Dendritic cell treated with granulocyte-macrophage colony-stimulating factor and Interleukin-4, amounts not matched to agents 40 ng/mL and 50 ng/mL, for 4 days (primary cell): Measurements from ENCODE around the gene ACRBP.
"Not testable (repeated sequence)": the region's sequence is repeated elsewhere in the genome, so short reads cannot be mapped to it uniquely, and the experiment has no call there.

ENCODE experiments used
- H3K27ac Mint-ChIP-seq: one replicate; pipeline ENCODE4 v1.8.0; 2022; ENCODE audit warnings: mild to moderate bottlenecking, mixed read lengths
- H3K27me3 Mint-ChIP-seq: one replicate; pipeline ENCODE4 v1.8.0; 2022; ENCODE audit warnings: mild to moderate bottlenecking, mixed read lengths
- H3K36me3 Mint-ChIP-seq: one replicate; pipeline ENCODE4 v1.8.0; 2022; ENCODE audit warnings: low read depth, mixed read lengths
- H3K4me1 Mint-ChIP-seq: one replicate; pipeline ENCODE4 v1.8.0; 2022; ENCODE audit warnings: low read depth, mixed read lengths
- H3K4me3 Mint-ChIP-seq: one replicate; pipeline ENCODE4 v1.8.0; 2022; ENCODE audit warnings: mild to moderate bottlenecking, moderate library complexity, mixed read lengths
- H3K9me3 Mint-ChIP-seq: one replicate; pipeline ENCODE4 v1.8.0; 2022; ENCODE audit warnings: mixed read lengths
- intact Hi-C: fragments of 100-400 bp; cut with micrococcal nuclease; formaldehyde crosslinking; loops from one replicate; pipeline ENCODE4 v1.15.0; 2022

ACRBP gene

DNA sequence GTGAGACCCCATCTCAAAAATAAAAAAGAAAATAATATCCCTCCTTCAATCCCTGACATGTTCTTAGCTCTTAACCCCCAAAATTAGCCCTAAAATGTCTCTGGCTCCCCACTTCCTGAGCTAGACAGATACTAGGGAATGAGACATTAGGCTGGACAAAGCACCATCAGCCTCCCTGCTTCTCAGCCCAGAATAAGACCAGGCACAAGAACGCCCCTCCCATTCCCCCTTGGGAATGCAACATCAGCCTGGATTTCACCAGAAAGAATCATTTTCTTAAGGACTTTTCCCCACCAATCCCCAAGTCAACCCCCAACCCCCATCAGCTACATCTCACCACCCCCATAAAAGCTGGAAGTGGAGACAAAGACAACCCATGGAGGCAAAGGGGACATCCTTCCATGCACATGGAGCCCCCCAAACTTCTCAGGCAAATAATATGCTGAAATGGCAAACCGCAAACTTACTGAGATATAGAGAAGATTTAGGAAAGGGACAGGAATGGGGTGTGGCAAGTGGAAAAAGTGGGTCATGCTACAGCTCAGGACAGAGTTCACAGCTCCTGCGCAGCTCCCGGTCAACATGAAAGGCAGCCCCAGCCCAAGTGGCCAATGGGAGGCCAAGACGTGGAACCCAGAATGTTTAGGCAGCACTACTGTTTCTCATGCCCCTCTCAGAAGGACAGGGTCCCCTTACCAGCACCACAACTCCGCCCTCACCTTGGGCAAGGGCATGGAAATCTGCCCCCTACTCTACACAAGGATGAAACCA lies 42.8 kb downstream of the ACRBP start:
- peak overlapping the region; percentile 46 for H3K4me3 Mint-ChIP-seq
- H3K27ac Mint-ChIP-seq: no peak overlapping the region
- no peaks in the 10 kb centered on the region for H3K9me3 Mint-ChIP-seq
- H3K4me1 Mint-ChIP-seq: peaks cover 43% of the 10 kb centered on the region
- intact Hi-C loops: loop anchor here (5.0 kb wide), 1 partner anchor 43 kb away; the partner anchor contains the start of gene ACRBP
- H3K36me3 Mint-ChIP-seq: peaks cover 69% of the 10 kb centered on the region
- H3K27me3 Mint-ChIP-seq: no peaks in the 10 kb centered on the region

DNA sequence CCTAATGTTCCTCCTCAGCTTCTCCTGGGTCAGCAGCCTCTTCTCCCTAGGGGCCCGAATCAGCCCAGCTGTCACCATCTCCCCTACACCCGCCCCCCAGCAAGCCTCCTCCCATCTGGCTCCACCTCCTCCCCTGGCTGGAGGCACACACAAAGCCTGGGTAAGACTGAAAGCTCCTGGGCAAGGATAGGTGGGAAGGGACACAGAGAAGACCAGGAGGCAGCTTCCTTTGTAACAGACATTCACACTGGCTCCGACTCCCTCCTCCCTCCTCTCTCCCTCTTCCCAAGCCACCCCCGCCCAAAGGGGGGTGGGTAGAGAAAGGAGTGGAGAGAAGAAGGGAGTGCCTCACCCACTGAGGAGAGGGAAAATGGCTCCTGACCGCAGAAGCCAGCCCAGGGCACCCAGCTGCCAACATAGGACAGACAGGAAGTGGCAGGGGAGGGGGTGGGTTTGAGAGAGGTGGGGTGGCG lies 44.1 kb downstream of the ACRBP start:
- Mint-ChIP-seq H3K36me3 (peaks cover 82% of the 10 kb centered on the region), H3K4me1 (peaks cover 43% of the 10 kb centered on the region), H3K27me3 (no peaks in the 10 kb centered on the region), H3K9me3 (no peaks in the 10 kb centered on the region), H3K4me3 (peak overlapping the region; percentile 60), H3K27ac (peak overlapping the region; percentile 60)
- intact Hi-C loops: no loop called here

DNA sequence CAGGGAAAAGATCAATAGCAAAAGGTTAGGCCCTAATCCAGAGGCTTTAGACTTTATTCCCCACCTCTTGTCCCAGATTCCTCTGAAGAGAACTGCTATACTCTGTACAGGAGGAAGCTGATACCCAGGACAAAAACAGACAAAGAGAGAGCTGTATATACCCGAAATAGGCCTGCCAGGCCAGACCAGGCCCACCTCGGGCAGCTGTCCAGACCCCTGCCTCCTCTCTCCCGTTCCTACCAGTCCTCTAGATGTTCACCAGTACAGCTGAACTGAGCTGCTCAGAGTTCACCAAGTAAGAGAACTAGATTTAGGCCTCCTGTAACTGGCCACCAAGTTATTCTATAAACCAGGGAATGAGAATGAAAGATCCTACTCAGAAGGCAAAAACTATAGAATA lies 44.7 kb downstream of the ACRBP start:
- Mint-ChIP-seq H3K27me3 (no peaks in the 10 kb centered on the region), H3K9me3 (no peaks in the 10 kb centered on the region), H3K4me1 (peaks cover 43% of the 10 kb centered on the region), H3K27ac (peak overlapping the region; percentile 60), H3K36me3 (peaks cover 88% of the 10 kb centered on the region), H3K4me3 (no peak overlapping the region)
- intact Hi-C loops: no loop called here

DNA sequence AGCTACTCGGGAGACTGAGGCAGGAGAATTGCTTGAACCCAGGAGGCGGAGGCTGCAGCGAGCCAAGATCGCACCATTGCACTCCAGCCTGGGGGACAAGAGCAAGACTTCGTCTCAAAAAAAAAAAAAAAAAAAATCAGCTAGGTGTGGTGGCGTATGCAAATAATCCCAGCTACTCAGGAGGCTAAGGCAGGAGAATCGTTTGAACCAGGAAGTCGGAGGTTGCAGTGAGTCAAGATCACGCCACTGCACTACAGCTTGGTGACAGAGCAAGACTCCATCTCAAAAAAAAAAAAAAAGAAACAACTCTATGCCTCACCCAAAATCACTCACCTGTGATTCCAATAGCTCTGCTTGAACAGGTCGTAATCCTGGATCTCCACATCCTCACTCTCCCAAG lies 51.6 kb downstream of the ACRBP start:
- H3K4me3 Mint-ChIP-seq, H3K27ac Mint-ChIP-seq, H3K4me1 Mint-ChIP-seq, intact Hi-C loops, H3K27me3 Mint-ChIP-seq, H3K9me3 Mint-ChIP-seq: not testable (repeated sequence)
- peaks cover 96% of the 10 kb centered on the region for H3K36me3 Mint-ChIP-seq

DNA sequence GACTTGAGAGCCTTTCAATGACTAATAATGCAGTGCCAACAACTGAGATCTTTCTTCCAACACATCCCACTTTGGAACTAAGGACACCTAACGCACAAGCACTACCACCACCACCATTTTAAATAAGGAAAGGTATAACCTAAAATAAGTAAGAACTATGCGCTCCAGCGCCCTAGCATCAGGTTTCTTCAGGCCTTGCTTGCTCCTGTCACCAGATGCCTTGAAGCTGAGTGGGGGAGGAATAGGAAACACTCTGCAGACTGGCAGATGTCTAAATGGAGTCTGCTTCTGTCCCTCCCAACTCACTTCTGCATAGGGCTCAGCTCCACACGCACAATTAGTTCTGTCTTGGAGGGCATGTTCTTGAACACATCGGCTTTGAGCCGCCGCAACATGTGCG lies 55.1 kb downstream of the ACRBP start:
- Mint-ChIP-seq H3K27ac (no peak overlapping the region), H3K27me3 (no peaks in the 10 kb centered on the region), H3K36me3 (peaks cover 97% of the 10 kb centered on the region), H3K4me1 (no peaks in the 10 kb centered on the region), H3K9me3 (no peaks in the 10 kb centered on the region), H3K4me3 (no peak overlapping the region)
- intact Hi-C loops: no loop called here
